HFF-Myc (cell line): ENCODE data around the gene DNAJC25.

Source experiments
- DNase-seq: peaks from one replicate; pipeline ENCODE4 v3.0.0-alpha.2; 2011; ENCODE audit warnings: low read depth; ENCODE audit errors: extremely low read depth
- H3K4me3 ChIP-seq: replicated peaks from 2 replicates; pipeline ENCODE4 v1.5.1; 2011; ENCODE audit warnings: low read depth, mild to moderate bottlenecking, control low read depth, low read length
- TF ChIP-seq, protein P1 (sequence below): IDR thresholded peaks from 2 replicates; pipeline ENCODE4 v1.5.1; 2012; ENCODE audit warnings: mild to moderate bottlenecking, low read depth, low read length, control low read depth; ENCODE audit errors: missing control alignments

Gene DNAJC25

GRCh38 chr9:111631214-111631971 lies at the start of gene DNAJC25:
Gene DNAJC25 (plus strand): TSS chr9:111631334. CDS start chr9:111631408, 74 bp downstream.
- H3K4me3 ChIP-seq, result peak within 1 kb of the TSS; percentile 98
- DNase-seq, result peak; percentile 98
- TF ChIP-seq, protein P1, sequence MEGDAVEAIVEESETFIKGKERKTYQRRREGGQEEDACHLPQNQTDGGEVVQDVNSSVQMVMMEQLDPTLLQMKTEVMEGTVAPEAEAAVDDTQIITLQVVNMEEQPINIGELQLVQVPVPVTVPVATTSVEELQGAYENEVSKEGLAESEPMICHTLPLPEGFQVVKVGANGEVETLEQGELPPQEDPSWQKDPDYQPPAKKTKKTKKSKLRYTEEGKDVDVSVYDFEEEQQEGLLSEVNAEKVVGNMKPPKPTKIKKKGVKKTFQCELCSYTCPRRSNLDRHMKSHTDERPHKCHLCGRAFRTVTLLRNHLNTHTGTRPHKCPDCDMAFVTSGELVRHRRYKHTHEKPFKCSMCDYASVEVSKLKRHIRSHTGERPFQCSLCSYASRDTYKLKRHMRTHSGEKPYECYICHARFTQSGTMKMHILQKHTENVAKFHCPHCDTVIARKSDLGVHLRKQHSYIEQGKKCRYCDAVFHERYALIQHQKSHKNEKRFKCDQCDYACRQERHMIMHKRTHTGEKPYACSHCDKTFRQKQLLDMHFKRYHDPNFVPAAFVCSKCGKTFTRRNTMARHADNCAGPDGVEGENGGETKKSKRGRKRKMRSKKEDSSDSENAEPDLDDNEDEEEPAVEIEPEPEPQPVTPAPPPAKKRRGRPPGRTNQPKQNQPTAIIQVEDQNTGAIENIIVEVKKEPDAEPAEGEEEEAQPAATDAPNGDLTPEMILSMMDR, result no peak

GRCh38 chr9:111582888-111583287 lies 48.2 kb upstream of the DNAJC25 start:
- TF ChIP-seq, protein P1, result no peak
- H3K4me3 ChIP-seq, result no peak overlapping the region
- no peak for DNase-seq

DNA sequence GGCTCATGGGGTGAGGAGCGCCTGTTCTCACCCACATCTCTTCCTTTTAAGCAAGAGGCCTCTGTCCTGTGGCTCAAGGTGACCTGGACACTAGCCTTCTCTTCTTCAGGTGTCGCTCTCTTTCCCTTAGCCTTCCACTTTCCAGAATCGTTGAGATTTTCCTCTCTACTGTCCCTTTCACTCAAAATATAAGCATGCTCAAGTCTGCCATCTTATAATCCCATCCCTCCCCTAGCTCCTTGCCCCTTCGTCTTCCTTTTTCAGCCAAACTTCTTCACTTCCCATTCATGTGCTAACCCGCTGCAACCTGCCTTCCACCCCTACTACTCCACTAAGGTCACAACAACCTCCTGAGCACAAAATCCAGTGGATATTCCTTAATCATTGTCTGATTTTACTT lies 44.8 kb upstream of the DNAJC25 start:
- no peak for DNase-seq
- no peak overlapping the region for H3K4me3 ChIP-seq
- TF ChIP-seq, protein P1, result no peak

DNA sequence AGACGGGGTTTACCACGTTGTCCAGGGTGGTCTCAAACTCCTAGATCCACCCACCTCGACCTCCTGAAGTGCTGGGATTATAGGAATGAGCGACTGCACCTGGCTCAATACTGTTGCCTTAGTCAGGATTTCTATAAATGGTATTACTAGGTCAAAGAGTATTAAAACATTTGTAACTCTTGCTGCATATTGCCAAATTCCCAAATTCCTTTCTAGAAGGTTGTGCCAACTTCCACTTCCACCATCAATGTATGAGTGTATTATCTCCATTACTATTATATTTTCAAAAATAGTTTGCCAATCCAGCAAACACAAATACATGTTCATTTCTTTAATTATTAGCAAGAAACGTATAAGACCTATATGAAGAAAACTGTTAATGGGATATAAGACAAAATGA lies 42.3 kb upstream of the DNAJC25 start:
- no peak overlapping the region for H3K4me3 ChIP-seq
- TF ChIP-seq, protein P1, result no peak
- DNase-seq, result no peak

GRCh38 chr9:111597852-111598732 lies 33.0 kb upstream of the DNAJC25 start:
- TF ChIP-seq, protein P1, result peak; percentile 64
- H3K4me3 ChIP-seq, result peak overlapping the region; percentile 71
- no peak for DNase-seq

- no peak for DNase-seq
- H3K4me3 ChIP-seq, result peak overlapping the region; percentile 71
Measured at GRCh38 chr9:111598733-111599091, 32.4 kb upstream of the DNAJC25 start.

More at GRCh38 chr9:111598733-111599091, 32.4 kb upstream of the DNAJC25 start:
- TF ChIP-seq, protein P1, result no peak
